Neuron (in vitro differentiated cells): ENCODE data around the gene UST.

ENCODE experiments used
- H2AFZ ChIP-seq: one replicate; pipeline ENCODE4 v1.6.1; 2013; ENCODE audit warnings: low read depth, mild to moderate bottlenecking, inconsistent platforms, low read length, moderate library complexity
- H3K27me3 ChIP-seq: one replicate; pipeline ENCODE4 v1.6.1; 2013; ENCODE audit warnings: low read length; ENCODE audit not compliant: insufficient read depth
- H3K36me3 ChIP-seq: one replicate; pipeline ENCODE4 v1.6.1; 2013; ENCODE audit warnings: low read length; ENCODE audit not compliant: insufficient read depth
- H3K4me1 ChIP-seq: one replicate; pipeline ENCODE4 v1.6.1; 2013; ENCODE audit warnings: low read length; ENCODE audit not compliant: insufficient read depth
- H3K4me3 ChIP-seq: 2 replicates; pipeline ENCODE4 v1.5.1; 2013; ENCODE audit warnings: mild to moderate bottlenecking, low read length, moderate library complexity
- H3K9me3 ChIP-seq: one replicate; pipeline ENCODE4 v1.6.1; 2013; ENCODE audit warnings: low read length

The UST gene

DNA sequence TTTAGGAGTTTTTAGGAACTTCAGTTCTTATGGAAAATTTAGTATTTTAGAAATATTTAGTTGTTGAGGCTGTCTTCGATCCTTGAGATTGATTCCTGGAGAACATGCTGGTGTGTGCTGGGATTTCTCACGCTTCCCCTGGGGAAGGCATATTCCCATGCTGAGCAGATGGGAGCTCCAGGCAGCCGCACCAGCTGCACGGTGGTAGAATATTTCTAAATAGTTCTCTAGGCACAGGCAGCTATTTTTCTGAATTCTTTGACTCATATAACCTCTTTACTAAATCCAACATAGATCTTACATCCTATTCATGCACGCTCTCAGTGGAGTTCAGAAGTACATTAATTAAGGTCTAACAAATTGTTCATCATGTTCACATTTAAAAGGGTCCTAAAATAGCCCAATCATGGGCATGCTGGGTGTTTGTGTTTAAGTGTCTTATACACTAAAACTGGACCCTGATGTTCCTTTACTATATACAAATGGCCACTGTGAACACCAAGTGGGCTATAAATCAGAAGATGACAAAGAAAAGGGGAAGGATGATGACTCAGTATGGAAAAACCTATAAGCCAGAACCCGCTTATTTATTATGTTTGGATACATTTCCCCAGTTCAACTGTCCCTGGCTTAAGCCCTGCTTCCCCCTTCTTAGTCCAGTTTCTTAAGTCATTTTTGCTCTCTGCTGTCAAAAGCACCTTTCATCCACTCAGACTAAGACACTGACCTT is 138.5 kb downstream of the UST start:
- Histone ChIP-seq H3K27me3 (no peaks in the 10 kb centered on the region), H2AFZ (no peak overlapping the region), H3K4me1 (peaks cover 20% of the 10 kb centered on the region), H3K9me3 (no peaks in the 10 kb centered on the region), H3K36me3 (no peaks in the 10 kb centered on the region), H3K4me3 (no peak overlapping the region)

DNA sequence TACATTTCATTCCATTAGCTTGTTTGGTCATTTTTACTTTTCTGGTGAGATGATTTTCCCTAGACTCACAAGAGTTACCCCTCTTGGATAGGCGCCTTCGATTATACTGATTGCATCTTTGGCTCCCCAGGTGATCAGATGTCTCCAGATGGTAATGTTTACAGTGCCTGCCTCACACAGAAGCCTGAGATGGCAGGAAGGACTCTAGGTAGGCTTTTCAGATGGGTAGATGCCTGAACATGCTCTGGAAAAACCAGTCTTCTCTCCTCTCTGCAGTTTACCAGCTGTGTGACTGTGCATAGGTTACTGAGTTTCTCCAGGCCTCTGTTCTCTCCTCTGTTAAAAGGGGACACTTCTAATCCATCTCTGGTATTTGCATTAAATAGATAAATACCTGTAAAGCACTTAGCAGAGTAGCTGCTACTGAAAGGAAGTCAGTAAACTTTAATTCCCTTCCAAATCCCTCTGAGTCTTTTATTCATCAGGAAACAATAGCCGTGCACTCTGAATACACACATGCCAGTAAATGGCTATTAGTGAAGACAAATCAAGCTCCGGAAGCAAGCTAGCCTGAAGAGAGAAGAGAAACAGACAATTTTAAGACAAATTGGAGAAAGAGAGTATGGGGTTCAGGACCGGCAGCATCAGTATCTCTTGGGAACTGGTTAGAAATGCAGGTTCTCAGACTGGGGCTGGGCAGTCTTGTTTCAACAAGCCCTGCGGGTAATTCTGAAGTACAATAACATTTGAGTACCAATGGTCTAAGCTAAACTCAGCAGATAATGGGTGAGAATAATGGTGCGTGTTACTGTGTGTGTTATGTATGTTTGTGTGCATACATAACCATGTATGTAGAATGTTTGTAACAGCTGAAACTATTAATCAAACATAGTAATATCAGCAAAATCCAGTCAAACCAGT is 139.4 kb downstream of the UST start:
- Histone ChIP-seq H3K4me3 (no peak overlapping the region), H3K36me3 (no peaks in the 10 kb centered on the region), H3K4me1 (peaks cover 20% of the 10 kb centered on the region), H2AFZ (no peak overlapping the region), H3K27me3 (no peaks in the 10 kb centered on the region), H3K9me3 (no peaks in the 10 kb centered on the region)

DNA sequence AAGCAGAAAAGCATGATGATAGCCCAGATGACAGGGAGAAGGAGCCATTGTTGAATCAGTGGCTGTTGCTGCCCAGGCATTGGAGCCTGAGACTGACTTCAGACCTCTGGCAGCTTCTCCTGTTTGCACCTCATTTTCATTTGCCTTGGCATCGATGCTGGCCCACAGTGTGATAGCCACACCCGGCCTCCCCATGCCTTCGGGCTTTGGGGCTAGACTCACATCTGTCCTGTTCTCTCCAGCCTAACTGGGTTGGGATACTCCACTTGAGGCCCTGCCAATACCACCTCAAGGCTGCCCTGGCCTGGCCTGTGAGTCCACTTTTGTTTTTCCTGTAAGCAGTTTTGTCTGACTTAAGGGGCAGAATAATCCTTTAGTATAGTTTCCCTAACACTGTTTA is 140.4 kb downstream of the UST start:
- H3K27me3 ChIP-seq, result no peaks in the 10 kb centered on the region
- H2AFZ ChIP-seq, result no peak overlapping the region
- no peaks in the 10 kb centered on the region for H3K36me3 ChIP-seq
- no peaks in the 10 kb centered on the region for H3K9me3 ChIP-seq
- no peak overlapping the region for H3K4me3 ChIP-seq
- peaks cover 20% of the 10 kb centered on the region for H3K4me1 ChIP-seq

DNA sequence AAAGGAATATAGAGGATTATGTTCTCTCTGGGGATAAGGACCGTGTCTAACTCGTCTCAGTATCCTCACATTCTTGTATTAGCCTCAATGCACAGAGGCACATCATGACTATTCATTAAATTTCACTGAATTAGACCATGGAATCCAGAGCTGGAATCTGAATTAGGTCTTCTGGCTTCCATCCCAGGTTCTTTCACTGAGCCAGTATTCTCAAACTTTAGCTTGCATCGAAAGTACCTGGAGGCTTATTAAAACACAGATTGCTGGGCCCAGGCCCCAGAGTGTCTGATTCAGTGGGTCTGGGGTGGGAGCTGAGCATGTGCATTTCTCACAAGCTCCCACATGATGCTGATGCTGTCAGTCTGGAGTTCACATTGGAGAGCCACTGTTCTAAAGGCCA is 142.0 kb downstream of the UST start:
- no peak overlapping the region for H2AFZ ChIP-seq
- peaks cover 20% of the 10 kb centered on the region for H3K4me1 ChIP-seq
- no peaks in the 10 kb centered on the region for H3K36me3 ChIP-seq
- no peaks in the 10 kb centered on the region for H3K9me3 ChIP-seq
- no peaks in the 10 kb centered on the region for H3K27me3 ChIP-seq
- H3K4me3 ChIP-seq, result no peak overlapping the region

DNA sequence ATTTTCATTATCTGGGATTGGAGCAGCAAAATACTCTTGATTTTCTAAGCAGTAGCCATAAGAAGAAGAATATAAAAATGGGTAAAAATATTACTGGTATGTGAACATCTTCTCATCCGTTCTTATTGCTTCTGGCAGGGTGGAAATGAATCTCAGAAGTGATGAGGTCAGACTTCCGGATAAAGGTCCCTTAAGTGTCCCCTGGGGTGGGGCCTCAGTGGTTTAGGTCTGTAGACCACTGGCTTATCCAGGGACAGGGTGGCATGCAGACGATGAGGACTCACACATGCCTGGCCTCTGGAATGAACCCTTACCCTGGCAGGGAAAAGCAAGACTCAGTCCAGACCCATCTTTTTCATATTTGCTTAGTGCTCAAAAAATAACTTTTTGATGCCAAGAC is 143.3 kb downstream of the UST start:
- peaks cover 12% of the 10 kb centered on the region for H3K4me1 ChIP-seq
- no peak overlapping the region for H2AFZ ChIP-seq
- no peaks in the 10 kb centered on the region for H3K27me3 ChIP-seq
- H3K36me3 ChIP-seq, result no peaks in the 10 kb centered on the region
- no peak overlapping the region for H3K4me3 ChIP-seq
- H3K9me3 ChIP-seq, result no peaks in the 10 kb centered on the region

DNA sequence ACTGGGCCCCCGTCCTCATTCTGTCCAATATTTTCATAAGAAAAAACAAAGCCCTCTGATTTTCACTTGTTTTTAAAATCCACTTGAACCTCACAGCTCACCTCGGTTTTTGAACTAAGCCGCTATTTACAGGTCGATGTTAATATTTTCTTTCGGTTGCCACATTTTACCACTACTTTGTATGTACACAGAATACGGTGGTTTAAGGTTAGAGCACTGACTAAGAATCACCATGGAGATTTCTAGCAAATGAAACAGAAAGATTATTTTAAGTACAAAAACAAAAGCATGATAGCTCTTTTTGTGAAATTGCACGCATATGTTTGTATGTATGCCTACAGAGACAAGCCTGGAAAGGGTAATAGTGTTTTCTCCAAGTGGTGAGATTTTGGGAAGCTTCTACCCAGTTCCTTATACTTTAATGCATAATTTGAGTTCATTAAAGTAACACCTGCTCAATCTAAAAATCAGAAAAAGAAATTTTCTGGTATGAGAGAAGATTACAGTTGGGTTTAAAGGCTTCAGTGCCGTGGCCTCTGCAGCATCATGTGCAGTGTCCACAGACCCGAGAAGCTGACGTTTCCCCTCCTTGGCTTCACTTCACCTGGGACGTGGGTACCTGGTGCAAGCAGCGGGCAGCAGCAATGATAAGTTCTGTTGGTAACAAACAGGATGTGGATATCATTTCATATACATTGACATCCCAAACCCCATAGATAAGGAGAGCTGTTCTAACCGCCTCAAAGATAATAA is 144.0 kb downstream of the UST start:
- Histone ChIP-seq H3K4me3 (no peak overlapping the region), H3K27me3 (no peaks in the 10 kb centered on the region), H3K36me3 (no peaks in the 10 kb centered on the region)

DNA sequence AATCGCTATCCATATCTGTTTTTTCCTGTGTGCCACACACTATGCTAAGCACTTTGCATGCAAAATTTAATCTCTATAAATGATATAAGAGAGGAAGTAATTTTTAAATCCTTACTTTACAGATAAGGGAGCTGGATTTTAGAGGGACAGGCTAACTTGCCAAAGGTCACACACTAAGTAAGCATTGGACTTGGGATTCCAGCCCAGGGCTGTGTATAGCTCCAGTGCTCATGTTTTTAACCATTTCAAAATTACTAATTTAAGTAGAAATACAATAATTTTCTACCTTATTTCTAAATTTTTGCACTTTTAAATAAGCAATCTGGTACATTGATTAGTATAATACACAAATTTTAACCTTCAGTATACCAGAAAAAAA is 144.6 kb downstream of the UST start:
- no peaks in the 10 kb centered on the region for H3K36me3 ChIP-seq
- H3K9me3 ChIP-seq, result no peaks in the 10 kb centered on the region
- H3K4me3 ChIP-seq, result no peak overlapping the region
- no peak overlapping the region for H2AFZ ChIP-seq
- H3K27me3 ChIP-seq, result no peaks in the 10 kb centered on the region
- H3K4me1 ChIP-seq, result peaks cover 4% of the 10 kb centered on the region

More for the DNA sequence above, 144.0 kb downstream of the UST start:
- H3K9me3 ChIP-seq, result no peaks in the 10 kb centered on the region
- peaks cover 9% of the 10 kb centered on the region for H3K4me1 ChIP-seq
- H2AFZ ChIP-seq, result no peak overlapping the region

DNA sequence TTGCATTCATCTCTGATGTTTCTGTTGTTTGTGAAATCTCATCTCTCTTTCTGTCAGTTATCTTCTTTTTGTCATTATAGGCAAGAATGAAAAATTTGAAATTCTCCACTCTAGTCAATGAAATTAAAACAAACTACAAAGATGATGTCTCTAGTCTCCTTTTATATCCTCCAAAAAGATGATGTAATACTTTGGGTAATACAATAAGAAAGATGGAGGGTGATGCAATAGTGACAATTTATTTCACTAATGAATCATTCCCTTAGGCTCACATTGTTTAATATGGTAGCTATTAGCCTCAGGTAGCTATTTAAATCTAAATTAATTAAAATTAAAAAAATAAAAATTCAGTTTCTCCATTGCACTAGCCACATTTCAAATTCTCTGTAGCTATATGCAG is 145.4 kb downstream of the UST start:
- Histone ChIP-seq H2AFZ (no peak overlapping the region), H3K4me3 (no peak overlapping the region), H3K4me1 (no peaks in the 10 kb centered on the region), H3K9me3 (no peaks in the 10 kb centered on the region), H3K36me3 (no peaks in the 10 kb centered on the region), H3K27me3 (no peaks in the 10 kb centered on the region)

DNA sequence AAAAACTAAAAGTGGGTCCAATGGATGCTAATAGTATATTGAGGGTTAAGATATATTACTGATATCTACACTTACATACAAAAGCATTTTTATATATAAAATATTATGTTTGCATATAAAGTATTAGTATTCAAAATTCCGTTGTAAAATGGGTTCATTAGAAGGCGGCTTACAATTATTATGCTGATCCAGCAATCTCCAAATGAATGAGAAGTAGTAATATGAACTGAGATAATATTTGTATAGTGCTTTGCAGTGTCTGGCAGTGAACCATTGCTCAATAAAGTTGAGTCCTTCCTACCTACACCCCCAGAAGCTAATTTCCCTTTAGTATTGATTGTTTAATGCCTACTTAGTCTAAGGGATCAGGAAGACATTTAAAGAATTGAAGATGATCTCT is 146.2 kb downstream of the UST start:
- Histone ChIP-seq H3K36me3 (no peaks in the 10 kb centered on the region), H2AFZ (no peak overlapping the region), H3K9me3 (no peaks in the 10 kb centered on the region), H3K4me3 (no peak overlapping the region), H3K4me1 (no peaks in the 10 kb centered on the region), H3K27me3 (no peaks in the 10 kb centered on the region)

DNA sequence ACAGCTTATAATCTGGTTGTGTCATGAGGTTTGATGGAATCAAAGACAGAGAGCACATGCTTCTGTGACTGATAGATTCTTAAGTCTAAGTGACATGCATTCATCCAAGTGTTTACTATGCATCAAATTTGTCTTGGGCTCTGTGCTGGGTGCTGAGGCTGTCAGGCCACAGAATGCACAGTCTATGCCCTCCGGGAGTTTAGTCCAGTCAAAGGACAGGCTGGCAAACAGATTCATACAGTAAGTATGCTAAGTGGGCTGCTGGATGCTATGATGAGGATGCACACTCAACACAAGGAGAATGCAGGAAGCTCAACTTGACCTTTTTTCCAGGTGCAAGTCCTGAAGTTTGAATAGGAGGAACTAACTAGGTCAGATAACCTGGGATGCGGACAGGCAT is 146.7 kb downstream of the UST start:
- Histone ChIP-seq H3K4me1 (no peaks in the 10 kb centered on the region), H3K4me3 (no peak overlapping the region), H3K9me3 (no peaks in the 10 kb centered on the region), H3K27me3 (no peaks in the 10 kb centered on the region), H2AFZ (no peak overlapping the region), H3K36me3 (no peaks in the 10 kb centered on the region)

DNA sequence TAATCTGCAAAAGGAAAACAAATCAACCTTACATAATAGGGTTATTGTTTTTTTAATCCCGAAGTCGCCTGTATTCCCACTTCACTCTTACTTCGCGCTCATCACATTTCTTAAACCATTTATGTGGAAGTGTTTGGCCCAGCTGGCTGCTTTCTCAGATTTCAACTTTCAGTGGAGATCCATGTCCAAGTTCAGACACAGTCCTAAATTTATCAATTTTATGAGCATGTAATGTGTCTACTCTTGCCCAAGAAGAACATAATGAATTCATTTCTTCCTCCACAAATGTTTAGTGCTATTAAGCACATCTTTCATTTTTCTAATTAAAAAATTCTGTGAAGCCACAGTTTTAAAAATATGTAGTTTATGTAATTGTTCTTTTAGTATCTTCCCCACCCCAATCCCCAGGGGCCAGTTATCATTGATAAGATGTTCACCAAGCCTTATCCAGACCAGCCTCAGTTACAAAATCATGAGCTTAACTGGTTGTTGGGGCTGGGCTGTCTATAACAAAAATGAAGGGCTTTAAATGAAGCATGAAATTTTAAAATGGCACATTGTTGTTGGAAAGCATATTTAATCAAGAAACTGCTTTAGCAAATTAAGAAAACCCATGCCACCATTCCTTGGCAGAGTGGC is 151.7 kb downstream of the UST start:
- Histone ChIP-seq H2AFZ (no peak overlapping the region), H3K4me1 (no peaks in the 10 kb centered on the region), H3K4me3 (no peak overlapping the region), H3K36me3 (no peaks in the 10 kb centered on the region), H3K9me3 (peaks cover 3% of the 10 kb centered on the region), H3K27me3 (no peaks in the 10 kb centered on the region)

DNA sequence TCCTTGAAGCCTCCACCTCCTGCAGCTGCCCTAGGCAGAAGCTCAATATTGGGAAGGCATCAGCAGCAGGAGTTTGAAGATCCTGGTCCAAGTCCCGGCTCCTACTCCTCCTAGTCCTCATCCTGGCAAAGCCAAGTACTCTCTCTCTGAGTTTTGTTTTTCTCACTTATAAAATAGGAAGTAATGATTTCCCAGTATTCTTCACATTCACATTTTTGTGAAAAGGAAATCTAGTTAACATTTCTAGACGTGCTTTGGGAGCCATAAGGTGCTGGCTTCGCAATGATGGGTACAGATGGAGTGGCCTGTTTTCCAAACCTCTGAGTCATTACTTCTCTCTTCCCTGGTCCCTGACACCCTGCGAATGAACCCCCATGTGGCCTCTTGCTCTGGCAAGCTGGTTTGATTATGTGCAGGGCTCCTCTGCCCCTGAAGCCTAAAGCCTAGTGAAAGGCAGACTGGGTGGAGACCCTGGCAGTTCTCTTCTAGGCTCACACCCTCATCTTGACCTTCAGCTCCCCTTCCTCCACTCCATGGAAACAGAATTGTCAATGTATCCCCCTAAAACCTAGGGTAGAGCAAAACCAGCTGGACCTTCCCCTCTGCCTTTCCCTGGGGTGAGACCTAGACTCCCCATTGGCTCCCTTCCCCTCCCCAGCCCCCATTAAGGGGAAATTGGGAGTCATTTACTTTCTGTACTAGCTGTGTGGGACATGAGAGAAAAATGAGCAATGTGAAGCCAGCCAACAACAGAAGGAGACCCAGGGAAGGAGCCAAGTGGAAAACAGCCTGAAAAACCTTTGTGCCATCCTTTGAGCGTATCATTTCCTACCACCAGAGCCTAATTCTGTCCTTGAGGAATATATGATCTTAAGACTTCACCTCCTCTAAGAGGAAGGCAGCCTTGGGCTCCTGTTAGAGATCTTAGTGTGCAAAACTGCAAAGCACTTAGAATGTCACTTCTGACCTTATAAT is 158.4 kb downstream of the UST start:
- peaks cover 1% of the 10 kb centered on the region for H3K9me3 ChIP-seq
- H3K36me3 ChIP-seq, result no peaks in the 10 kb centered on the region
- no peak overlapping the region for H2AFZ ChIP-seq
- no peaks in the 10 kb centered on the region for H3K27me3 ChIP-seq
- H3K4me3 ChIP-seq, result no peak overlapping the region
- H3K4me1 ChIP-seq, result peaks cover 2% of the 10 kb centered on the region
